ENCODE measurements around the gene CPLX3. TPM values are rescaled to one million over a fixed set of nuclear protein-coding genes. Genes with fewer than 3 reads are reported as not detected.

The CPLX3 gene
- total RNA-seq, 1 donor from 2014 or later: not detected

- Mint-ChIP-seq H3K4me1 (ENCODE audit: unreplicated experiment) (peaks cover 21% of the 10 kb centered on the region), H3K36me3 (peaks cover 3% of the 10 kb centered on the region), H3K9me3 (no peaks in the 10 kb centered on the region), H3K4me3 (peak overlapping the region; percentile 95), H3K27ac (peak overlapping the region; percentile 92), H3K27me3 (no peaks in the 10 kb centered on the region)
- DNase-seq (ENCODE audit: extremely low spot score, unreplicated experiment): no peak
- TF ChIP-seq, protein P1, sequence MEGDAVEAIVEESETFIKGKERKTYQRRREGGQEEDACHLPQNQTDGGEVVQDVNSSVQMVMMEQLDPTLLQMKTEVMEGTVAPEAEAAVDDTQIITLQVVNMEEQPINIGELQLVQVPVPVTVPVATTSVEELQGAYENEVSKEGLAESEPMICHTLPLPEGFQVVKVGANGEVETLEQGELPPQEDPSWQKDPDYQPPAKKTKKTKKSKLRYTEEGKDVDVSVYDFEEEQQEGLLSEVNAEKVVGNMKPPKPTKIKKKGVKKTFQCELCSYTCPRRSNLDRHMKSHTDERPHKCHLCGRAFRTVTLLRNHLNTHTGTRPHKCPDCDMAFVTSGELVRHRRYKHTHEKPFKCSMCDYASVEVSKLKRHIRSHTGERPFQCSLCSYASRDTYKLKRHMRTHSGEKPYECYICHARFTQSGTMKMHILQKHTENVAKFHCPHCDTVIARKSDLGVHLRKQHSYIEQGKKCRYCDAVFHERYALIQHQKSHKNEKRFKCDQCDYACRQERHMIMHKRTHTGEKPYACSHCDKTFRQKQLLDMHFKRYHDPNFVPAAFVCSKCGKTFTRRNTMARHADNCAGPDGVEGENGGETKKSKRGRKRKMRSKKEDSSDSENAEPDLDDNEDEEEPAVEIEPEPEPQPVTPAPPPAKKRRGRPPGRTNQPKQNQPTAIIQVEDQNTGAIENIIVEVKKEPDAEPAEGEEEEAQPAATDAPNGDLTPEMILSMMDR (conservative IDR thresholded peaks at IDR 0.05): no peak
Measured at GRCh38 chr15:74841891-74842373, 15.5 kb downstream of the CPLX3 start.

GRCh38 chr15:74842581-74843444 lies 16.4 kb downstream of the CPLX3 start, which contains the start of gene ULK3:
TSS of gene ULK3 (minus strand) at chr15:74843156. CDS start at chr15:74843105, 51 bp downstream.
- no peaks in the 10 kb centered on the region for H3K27me3 Mint-ChIP-seq
- peaks cover 21% of the 10 kb centered on the region for H3K4me1 Mint-ChIP-seq (ENCODE audit: unreplicated experiment)
- H3K4me3 Mint-ChIP-seq: peak within 1 kb of the TSS; percentile 95
- H3K9me3 Mint-ChIP-seq: no peaks in the 10 kb centered on the region
- H3K27ac Mint-ChIP-seq: peak within 1 kb of the TSS; percentile 92
- peak; percentile 95 for DNase-seq (ENCODE audit: extremely low spot score, unreplicated experiment)
- TF ChIP-seq, protein P1 (conservative IDR thresholded peaks at IDR 0.05): peak; percentile 82
- H3K36me3 Mint-ChIP-seq: peaks cover 9% of the 10 kb centered on the region

DNA sequence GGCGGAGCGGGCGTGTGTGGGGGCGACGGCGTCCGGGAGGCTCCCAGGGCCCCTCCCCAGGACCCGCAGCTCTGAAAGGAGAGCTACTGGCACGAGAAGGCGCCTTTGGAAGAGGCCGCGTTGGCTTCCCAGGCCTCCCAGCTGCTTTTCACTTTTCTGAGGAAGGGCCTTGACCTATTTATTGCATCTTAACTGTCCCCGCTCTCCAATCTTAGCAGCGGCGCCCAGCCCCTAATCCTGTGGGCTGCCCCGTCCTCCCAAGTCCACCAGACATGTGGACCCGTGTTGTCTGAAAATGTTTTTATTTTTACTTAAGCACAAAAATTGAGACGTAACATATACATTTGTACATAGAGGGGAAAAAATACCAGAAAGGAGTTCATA lies 17.0 kb downstream of the CPLX3 start:
- Mint-ChIP-seq H3K4me1 (ENCODE audit: unreplicated experiment) (peaks cover 21% of the 10 kb centered on the region), H3K36me3 (peaks cover 10% of the 10 kb centered on the region), H3K4me3 (peak overlapping the region; percentile 87), H3K27ac (peak overlapping the region; percentile 77), H3K9me3 (no peaks in the 10 kb centered on the region), H3K27me3 (no peaks in the 10 kb centered on the region)
- TF ChIP-seq, protein P1 (conservative IDR thresholded peaks at IDR 0.05): no peak
- no peak for DNase-seq (ENCODE audit: extremely low spot score, unreplicated experiment)

DNA sequence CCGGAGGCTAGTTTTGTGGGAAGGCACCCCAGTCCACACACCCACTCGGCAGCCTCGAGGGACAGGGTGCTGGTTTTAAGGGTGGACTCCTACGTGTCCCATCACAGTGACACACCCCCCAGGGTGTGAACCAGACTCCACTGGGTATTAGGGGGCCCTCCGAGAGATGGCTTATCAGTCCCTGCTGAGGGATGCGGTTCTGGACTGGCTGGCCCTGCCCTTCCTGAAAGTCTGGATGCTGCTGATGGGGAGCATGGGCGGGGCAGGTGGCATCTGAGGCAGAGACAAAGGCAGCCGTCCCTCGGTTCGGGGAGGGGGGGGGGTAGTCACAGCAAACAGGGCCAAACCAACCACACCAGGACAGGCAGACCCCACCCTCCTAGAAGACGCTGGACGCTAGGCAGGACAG lies 17.5 kb downstream of the CPLX3 start:
- peak overlapping the region; percentile 87 for H3K4me3 Mint-ChIP-seq
- peak overlapping the region; percentile 77 for H3K27ac Mint-ChIP-seq

DNA sequence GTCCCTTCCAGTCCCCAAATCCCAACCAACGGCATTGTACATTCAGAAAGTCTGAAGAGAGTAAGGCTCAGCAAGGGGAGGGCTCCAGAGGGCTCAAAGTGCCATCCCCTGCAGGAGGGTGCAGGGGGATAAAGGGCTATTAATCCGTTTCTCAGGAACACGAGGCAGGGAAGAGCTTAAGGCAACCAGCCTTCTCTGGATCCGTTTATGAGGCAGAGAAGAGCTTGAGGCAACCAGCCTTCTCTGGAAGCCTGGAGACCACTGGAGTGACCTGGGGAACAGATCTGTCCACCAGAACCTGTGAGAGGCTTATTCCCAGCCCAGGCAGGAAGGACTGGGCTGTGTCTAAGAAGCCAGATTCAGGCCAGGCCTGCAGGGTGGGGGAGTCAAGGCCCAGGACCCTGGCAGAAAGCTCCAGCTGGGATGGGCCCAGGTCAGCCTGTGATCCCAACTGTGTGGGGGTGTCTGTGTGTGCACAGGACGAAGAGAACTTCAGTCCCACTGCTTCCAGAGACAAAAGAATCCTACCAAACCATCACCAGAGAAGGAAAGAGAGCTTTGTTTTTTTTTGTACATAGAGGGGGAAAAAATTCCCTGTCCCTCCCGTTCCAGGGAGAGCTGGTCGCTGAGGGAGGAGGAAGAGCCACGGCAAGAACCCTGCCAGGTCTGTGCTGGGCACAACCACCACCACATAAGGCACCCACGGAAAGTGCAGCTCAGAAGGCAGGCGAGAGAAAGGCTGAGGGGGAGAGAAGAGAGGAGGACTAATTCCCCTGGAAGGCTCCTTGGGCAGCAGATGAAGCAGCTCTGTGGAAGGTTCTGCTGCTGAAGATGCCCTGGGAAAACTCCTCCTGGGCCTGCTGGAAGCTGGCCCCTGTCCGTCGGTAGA lies 18.1 kb downstream of the CPLX3 start:
- Mint-ChIP-seq H3K4me3 (no peak overlapping the region), H3K27ac (peak overlapping the region; percentile 39), H3K36me3 (peaks cover 10% of the 10 kb centered on the region), H3K4me1 (ENCODE audit: unreplicated experiment) (peaks cover 21% of the 10 kb centered on the region), H3K27me3 (no peaks in the 10 kb centered on the region), H3K9me3 (no peaks in the 10 kb centered on the region)
- DNase-seq (ENCODE audit: extremely low spot score, unreplicated experiment): no peak
- TF ChIP-seq, protein P1 (conservative IDR thresholded peaks at IDR 0.05): no peak

More for the DNA sequence above, 17.5 kb downstream of the CPLX3 start:
- H3K36me3 Mint-ChIP-seq: peaks cover 10% of the 10 kb centered on the region
- H3K4me1 Mint-ChIP-seq (ENCODE audit: unreplicated experiment): peaks cover 21% of the 10 kb centered on the region
- TF ChIP-seq, protein P1 (conservative IDR thresholded peaks at IDR 0.05): no peak
- no peaks in the 10 kb centered on the region for H3K27me3 Mint-ChIP-seq
- DNase-seq (ENCODE audit: extremely low spot score, unreplicated experiment): no peak
- H3K9me3 Mint-ChIP-seq: no peaks in the 10 kb centered on the region

All from type B pancreatic cell (in vitro differentiated cells).